ENCODE results near the gene CBX5.
"Not testable (repeated sequence)": the region's sequence is repeated elsewhere in the genome, so short reads cannot be mapped to it uniquely, and the experiment has no call there.

The CBX5 gene

GRCh38 chr12:54249489-54249888, 30.4 kb downstream of the CBX5 start:
- DNase-seq (ENCODE audit: low read depth in 1 of 2, low spot score in 1 of 2) = no peak
- TF ChIP-seq JUND (IDR thresholded peaks at IDR 0.05; ENCODE audit: low read depth) = no peak
- in situ Hi-C loops (cut with HindIII; ENCODE audit: low pct_unique_long_range_greater_than_20kb, low sequenced_read_pairs) = no loop called here

GRCh38 chr12:54246011-54246641, 33.8 kb downstream of the CBX5 start:
- in situ Hi-C loops (cut with HindIII; ENCODE audit: low pct_unique_long_range_greater_than_20kb, low sequenced_read_pairs) = no loop called here
- no peak for TF ChIP-seq JUND (IDR thresholded peaks at IDR 0.05; ENCODE audit: low read depth)
- DNase-seq (ENCODE audit: low read depth in 1 of 2, low spot score in 1 of 2) = no peak

GRCh38 chr12:54240971-54241588, 38.8 kb downstream of the CBX5 start:
- TF ChIP-seq JUND (IDR thresholded peaks at IDR 0.05; ENCODE audit: low read depth) = no peak
- DNase-seq (ENCODE audit: low read depth in 1 of 2, low spot score in 1 of 2) = no peak
- in situ Hi-C loops (cut with HindIII; ENCODE audit: low pct_unique_long_range_greater_than_20kb, low sequenced_read_pairs) = no loop called here

DNA sequence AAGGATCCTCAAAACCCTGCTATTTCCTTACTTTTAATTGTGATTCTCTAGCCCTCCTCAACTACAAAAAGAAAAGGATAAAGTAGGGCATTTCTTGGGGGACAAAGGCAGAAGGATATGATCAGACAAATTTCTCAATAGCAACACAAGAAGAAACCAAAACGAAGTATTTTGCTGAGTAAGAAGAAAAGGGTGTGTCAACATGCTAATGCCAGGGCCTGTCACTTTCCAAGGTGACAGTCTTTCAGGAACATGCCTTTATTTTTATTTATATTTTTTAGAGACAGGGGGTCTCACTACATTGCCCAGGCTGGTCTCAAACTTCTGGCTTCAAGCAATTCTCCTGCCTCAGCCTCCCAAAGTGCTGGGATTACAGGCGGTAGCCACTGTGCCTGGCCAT, 39.8 kb downstream of the CBX5 start:
- no peak for TF ChIP-seq JUND (IDR thresholded peaks at IDR 0.05; ENCODE audit: low read depth)
- no peak for DNase-seq (ENCODE audit: low read depth in 1 of 2, low spot score in 1 of 2)
- in situ Hi-C loops (cut with HindIII; ENCODE audit: low pct_unique_long_range_greater_than_20kb, low sequenced_read_pairs) = no loop called here

GRCh38 chr12:54239620-54240019, 40.3 kb downstream of the CBX5 start:
- in situ Hi-C loops (cut with HindIII; ENCODE audit: low pct_unique_long_range_greater_than_20kb, low sequenced_read_pairs) = no loop called here
- TF ChIP-seq JUND (IDR thresholded peaks at IDR 0.05; ENCODE audit: low read depth) = no peak
- DNase-seq (ENCODE audit: low read depth in 1 of 2, low spot score in 1 of 2) = no peak

- DNase-seq (ENCODE audit: low read depth in 1 of 2, low spot score in 1 of 2) = no peak
- in situ Hi-C loops (cut with HindIII; ENCODE audit: low pct_unique_long_range_greater_than_20kb, low sequenced_read_pairs) = no loop called here
- TF ChIP-seq JUND (IDR thresholded peaks at IDR 0.05; ENCODE audit: low read depth) = no peak
Measured at GRCh38 chr12:54238531-54238930, 41.4 kb downstream of the CBX5 start.

GRCh38 chr12:54232790-54233189, 47.1 kb downstream of the CBX5 start:
- no peak for DNase-seq (ENCODE audit: low read depth in 1 of 2, low spot score in 1 of 2)
- TF ChIP-seq JUND (IDR thresholded peaks at IDR 0.05; ENCODE audit: low read depth) = no peak
- in situ Hi-C loops (cut with HindIII; ENCODE audit: low pct_unique_long_range_greater_than_20kb, low sequenced_read_pairs) = no loop called here

GRCh38 chr12:54231269-54231668, 48.7 kb downstream of the CBX5 start:
- in situ Hi-C loops (cut with HindIII; ENCODE audit: low pct_unique_long_range_greater_than_20kb, low sequenced_read_pairs); DNase-seq (ENCODE audit: low read depth in 1 of 2, low spot score in 1 of 2): not testable (repeated sequence)

GRCh38 chr12:54230555-54230954, 49.4 kb downstream of the CBX5 start:
- in situ Hi-C loops (cut with HindIII; ENCODE audit: low pct_unique_long_range_greater_than_20kb, low sequenced_read_pairs) = no loop called here
- no peak for DNase-seq (ENCODE audit: low read depth in 1 of 2, low spot score in 1 of 2)
- no peak for TF ChIP-seq JUND (IDR thresholded peaks at IDR 0.05; ENCODE audit: low read depth)

GRCh38 chr12:54229624-54230212, 50.2 kb downstream of the CBX5 start:
- no peak for TF ChIP-seq JUND (IDR thresholded peaks at IDR 0.05; ENCODE audit: low read depth)
- in situ Hi-C loops (cut with HindIII; ENCODE audit: low pct_unique_long_range_greater_than_20kb, low sequenced_read_pairs) = no loop called here
- DNase-seq (ENCODE audit: low read depth in 1 of 2, low spot score in 1 of 2) = no peak

DNA sequence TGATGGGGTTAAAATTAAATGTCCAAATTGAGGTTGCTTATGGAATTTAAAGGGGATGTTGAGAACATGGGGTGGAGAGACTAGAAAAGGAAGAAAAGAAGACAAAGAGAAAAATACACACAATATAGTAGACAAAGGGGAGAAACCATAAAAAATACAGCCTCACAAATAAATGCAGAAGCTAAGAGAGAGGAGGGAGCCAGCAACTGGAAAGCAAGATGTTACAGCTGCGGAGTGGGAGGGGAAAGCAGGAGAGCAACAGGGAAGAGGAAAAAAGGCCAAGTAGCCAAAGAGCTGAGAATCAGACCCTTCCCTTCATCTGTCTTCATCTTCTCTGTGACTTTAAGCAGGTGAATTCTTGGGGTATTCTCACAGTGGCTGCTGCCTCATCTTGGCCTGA, 51.5 kb downstream of the CBX5 start:
- in situ Hi-C loops (cut with HindIII; ENCODE audit: low pct_unique_long_range_greater_than_20kb, low sequenced_read_pairs) = no loop called here
- DNase-seq (ENCODE audit: low read depth in 1 of 2, low spot score in 1 of 2) = no peak
- no peak for TF ChIP-seq JUND (IDR thresholded peaks at IDR 0.05; ENCODE audit: low read depth)

- DNase-seq (ENCODE audit: low read depth in 1 of 2, low spot score in 1 of 2); in situ Hi-C loops (cut with HindIII; ENCODE audit: low pct_unique_long_range_greater_than_20kb, low sequenced_read_pairs): not testable (repeated sequence)
Measured at GRCh38 chr12:54227927-54228326, 52.0 kb downstream of the CBX5 start.

DNA sequence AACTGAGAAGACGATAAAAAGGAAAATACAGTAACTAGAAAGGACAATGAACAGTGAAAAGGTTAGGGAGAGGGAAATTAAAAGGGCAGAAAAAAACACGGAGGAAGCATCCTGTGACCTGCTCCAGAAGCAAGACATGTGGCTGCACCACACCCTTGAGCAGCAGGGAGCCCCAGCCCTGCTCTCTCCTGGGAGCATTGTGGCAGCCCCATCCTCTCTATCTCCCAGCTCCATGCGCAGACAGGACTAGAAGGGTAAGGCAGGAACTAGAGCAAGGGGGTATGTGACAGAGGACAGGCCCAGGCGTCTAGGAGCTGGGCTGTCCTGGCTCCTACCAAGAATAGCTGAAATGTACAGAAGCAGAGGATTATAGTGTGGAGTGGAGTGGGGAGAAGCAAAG, 52.5 kb downstream of the CBX5 start:
- in situ Hi-C loops (cut with HindIII; ENCODE audit: low pct_unique_long_range_greater_than_20kb, low sequenced_read_pairs) = no loop called here
- DNase-seq (ENCODE audit: low read depth in 1 of 2, low spot score in 1 of 2) = no peak
- no peak for TF ChIP-seq JUND (IDR thresholded peaks at IDR 0.05; ENCODE audit: low read depth)

GRCh38 chr12:54225666-54226065, 54.3 kb downstream of the CBX5 start:
- in situ Hi-C loops (cut with HindIII; ENCODE audit: low pct_unique_long_range_greater_than_20kb, low sequenced_read_pairs) = no loop called here
- TF ChIP-seq JUND (IDR thresholded peaks at IDR 0.05; ENCODE audit: low read depth) = no peak

More at GRCh38 chr12:54225666-54226065, 54.3 kb downstream of the CBX5 start:
- DNase-seq (ENCODE audit: low read depth in 1 of 2, low spot score in 1 of 2) = no peak

All from T47D (cell line).